Measurements from ENCODE around the gene TRA2A. TPM values are rescaled to one million over a fixed set of nuclear protein-coding genes. Genes with fewer than 3 reads are reported as not detected.
"Not testable (repeated sequence)": the region's sequence is repeated elsewhere in the genome, so short reads cannot be mapped to it uniquely, and the experiment has no call there.

TRA2A gene
- total and polyA plus RNA-seq, 11 donors = 13.2 to 55.7 (median 32.5) TPM

- peak overlapping the region; percentile 36 to 97 (median 84) for H3K4me3 ChIP-seq
- 0 to 1% (median 0%) methylated on average over 53 to 55 of the region's 55 CpGs for WGBS, 4 donors
- intact Hi-C loops (cut with DNase I) = loop anchor here in 2 of 10 donors (5.0 to 10.0 kb wide), 2 partner anchors 234 to 236 kb away; partner anchors contain the start of gene MALSU1 (in 2 of the 2)
Measured at GRCh38 chr7:23531050-23531793, 559 bp downstream of the TRA2A start.

GRCh38 chr7:23530405-23530804 is 1.4 kb downstream of the TRA2A start:
- Histone ChIP-seq H3K4me3 (peak overlapping the region; percentile 36 to 97 (median 84)), H3K27me3 (no peaks in the 10 kb centered on the region), H3K36me3 (no peaks in the 10 kb centered on the region), H3K9me3 (no peaks in the 10 kb centered on the region), H3K27ac (peak overlapping the region in 8 of 12 donors; percentile 95 to 99 (median 98)), H3K4me1 (peaks cover 0 to 55% (median 49%) of the 10 kb centered on the region in 12 donors)
- peak in 1 of 12 donors; percentile 6 for TF ChIP-seq CTCF (IDR thresholded peaks at IDR 0.05)
- no peak for TF ChIP-seq POLR2A (IDR thresholded peaks at IDR 0.05)
- intact Hi-C loops (cut with DNase I) = loop anchor here in 2 of 10 donors (5.0 to 10.0 kb wide), 2 partner anchors 233 to 236 kb away; partner anchors contain the start of gene MALSU1 (in 2 of the 2)
- WGBS, 4 donors = 1 to 4% (median 3%) methylated on average over 8 of the region's 8 CpGs
- no peak for DNase-seq
- no peak for ATAC-seq

More at GRCh38 chr7:23531050-23531793, 559 bp downstream of the TRA2A start:
- Histone ChIP-seq H3K27ac (peak overlapping the region; percentile 83 to 99 (median 96)), H3K4me1 (peaks cover 0 to 47% (median 41%) of the 10 kb centered on the region in 12 donors), H3K9me3 (no peaks in the 10 kb centered on the region), H3K36me3 (no peaks in the 10 kb centered on the region), H3K27me3 (no peaks in the 10 kb centered on the region)
- DNase-seq (peak; percentile 54 to 67 (median 60)), ATAC-seq (peak; percentile 73 to 79 (median 74))
- TF ChIP-seq POLR2A (IDR thresholded peaks at IDR 0.05) (no peak), CTCF (IDR thresholded peaks at IDR 0.05) (no peak)

- peak overlapping the region in 6 of 12 donors; percentile 72 to 96 (median 80) for H3K4me3 ChIP-seq
- WGBS, 4 donors = 82 to 87% (median 83%) methylated on average over 18 of the region's 18 CpGs
Measured at GRCh38 chr7:23529262-23529859, 2.4 kb downstream of the TRA2A start.

GRCh38 chr7:23525611-23526010 is 6.2 kb downstream of the TRA2A start:
- DNase-seq; ATAC-seq; intact Hi-C loops (cut with DNase I); H3K27me3 ChIP-seq; H3K27ac ChIP-seq; H3K4me3 ChIP-seq; H3K9me3 ChIP-seq: not testable (repeated sequence)
- peaks cover 0 to 88% (median 68%) of the 10 kb centered on the region in 12 donors for H3K4me1 ChIP-seq
- H3K36me3 ChIP-seq = peaks cover 0 to 16% (median 15%) of the 10 kb centered on the region in 9 donors
- WGBS, 4 donors = 74 to 86% (median 80%) methylated on average over 7 of the region's 7 CpGs

More at GRCh38 chr7:23529262-23529859, 2.4 kb downstream of the TRA2A start:
- H3K27me3 ChIP-seq = no peaks in the 10 kb centered on the region
- H3K9me3 ChIP-seq = no peaks in the 10 kb centered on the region
- H3K36me3 ChIP-seq = no peaks in the 10 kb centered on the region
- no peak overlapping the region for H3K27ac ChIP-seq
- H3K4me1 ChIP-seq = peaks cover 0 to 62% (median 50%) of the 10 kb centered on the region in 12 donors
- TF ChIP-seq POLR2A (IDR thresholded peaks at IDR 0.05) (no peak), CTCF (IDR thresholded peaks at IDR 0.05) (no peak)
- no peak for DNase-seq
- ATAC-seq = no peak
- intact Hi-C loops (cut with DNase I) = no loop called here

Data from heart left ventricle (tissue), 16 donors.